Measurements from ENCODE around the gene F2RL1.
"Not testable (repeated sequence)": the region's sequence is repeated elsewhere in the genome, so short reads cannot be mapped to it uniquely, and the experiment has no call there.

Gene F2RL1
- 3.0 reads per million, percentile 10 among the genes with 10 or more reads in this experiment for total RNA-seq

- DNase-seq = peak; percentile 35
Observed at GRCh38 chr5:76818844-76819831, at the start of gene F2RL1. TSS of gene F2RL1 (plus strand) at chr5:76819030. CDS start at chr5:76819183, 153 bp downstream.

DNA sequence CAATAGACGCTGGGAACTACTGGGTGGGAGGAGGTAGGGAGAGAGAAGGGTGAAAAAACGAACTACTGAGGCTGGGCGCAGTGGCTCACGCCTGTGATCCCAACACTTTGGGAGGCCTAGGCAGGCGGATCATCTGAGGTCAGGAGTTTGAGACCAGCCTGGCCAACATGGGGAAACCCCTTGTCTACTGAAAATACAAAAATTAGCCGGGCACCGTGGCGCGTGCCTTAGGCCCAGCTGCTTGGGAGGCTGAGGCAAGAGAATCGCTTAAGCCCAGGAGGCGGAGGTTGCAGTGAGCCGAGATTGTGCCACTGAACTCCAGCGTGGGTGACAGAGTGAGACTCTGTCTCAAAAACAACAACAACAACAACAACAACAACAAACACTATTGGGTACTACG is 47.8 kb upstream of the F2RL1 start:
- DNase-seq = not testable (repeated sequence)

GRCh38 chr5:76771705-76772405 is 47.0 kb upstream of the F2RL1 start:
- DNase-seq = no peak

GRCh38 chr5:76775921-76776320 is 42.9 kb upstream of the F2RL1 start:
- DNase-seq = no peak

GRCh38 chr5:76776391-76776790 is 42.4 kb upstream of the F2RL1 start:
- DNase-seq = no peak

DNA sequence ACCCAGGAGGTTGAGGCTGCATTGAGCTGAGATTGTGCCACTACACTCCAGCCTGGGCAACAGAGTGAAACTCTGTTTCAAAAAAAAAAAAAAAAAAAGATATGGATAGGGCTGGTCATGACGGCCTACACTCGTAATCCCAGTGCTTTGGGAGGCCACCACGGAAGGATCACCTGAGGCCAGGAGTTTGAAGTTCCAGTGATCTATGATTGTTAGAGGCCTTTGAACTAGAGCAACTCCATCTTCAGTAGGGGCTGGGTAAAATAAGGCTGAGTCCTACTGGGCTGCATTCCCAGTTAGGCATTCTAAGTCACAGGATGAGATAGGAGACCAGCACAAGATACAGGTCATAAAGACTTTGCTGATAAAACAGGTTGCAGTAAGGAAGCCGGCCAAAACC is 38.2 kb upstream of the F2RL1 start:
- DNase-seq = not testable (repeated sequence)

DNA sequence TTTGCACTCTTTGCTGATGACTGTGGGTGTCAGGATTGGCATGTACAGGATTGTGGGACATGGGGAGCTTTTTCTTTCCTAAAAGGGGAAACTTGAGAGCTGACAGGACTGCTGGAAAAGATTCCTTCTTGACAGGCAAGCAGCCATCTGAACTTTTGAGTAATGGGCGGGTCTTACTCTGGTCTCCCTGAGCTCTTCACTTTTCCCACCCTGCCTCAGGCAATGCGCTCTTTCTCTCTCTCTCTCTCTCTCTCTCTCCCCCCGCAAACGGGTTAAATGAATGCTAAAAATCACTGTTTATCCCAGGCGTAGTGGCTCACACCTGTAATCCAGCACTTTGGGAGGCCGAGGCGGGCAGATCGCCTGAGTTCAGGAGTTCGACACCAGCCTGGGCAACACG is 37.1 kb upstream of the F2RL1 start:
- no peak for DNase-seq

- no peak for DNase-seq
Observed at GRCh38 chr5:76782444-76782843, 36.4 kb upstream of the F2RL1 start.

GRCh38 chr5:76787237-76787636 is 31.6 kb upstream of the F2RL1 start:
- DNase-seq = no peak

GRCh38 chr5:76788362-76788761 is 30.5 kb upstream of the F2RL1 start:
- DNase-seq = no peak

- DNase-seq = not testable (repeated sequence)
Observed at GRCh38 chr5:76789275-76789674, 29.6 kb upstream of the F2RL1 start.

DNA sequence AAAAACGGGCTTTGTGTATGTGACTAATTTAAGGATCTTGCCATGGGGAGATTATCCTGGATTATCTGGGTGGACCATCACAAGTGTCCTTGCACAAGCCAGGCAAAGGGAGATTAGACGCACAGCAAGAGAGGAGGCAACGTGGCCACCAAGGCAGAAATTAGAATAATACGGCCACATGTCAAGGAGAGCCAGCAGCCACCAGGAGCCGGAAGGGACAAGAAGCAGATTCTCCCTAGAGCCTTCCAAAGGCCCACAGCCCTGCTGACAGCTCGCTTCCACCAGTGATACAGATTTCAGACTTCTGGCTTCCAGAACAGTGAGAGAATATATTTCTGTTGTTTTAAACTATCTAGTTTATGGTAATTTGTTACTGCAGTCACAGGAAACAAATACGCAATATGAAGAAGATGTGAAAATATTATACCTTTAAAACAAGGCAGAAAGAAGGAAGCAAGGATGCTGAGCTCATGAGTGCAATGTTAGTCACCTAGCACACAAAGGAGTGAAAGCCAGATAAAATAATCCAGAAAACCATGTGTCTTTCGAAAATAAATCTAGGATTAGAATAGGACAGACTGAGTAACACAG is 28.7 kb upstream of the F2RL1 start:
- no peak for DNase-seq

DNA sequence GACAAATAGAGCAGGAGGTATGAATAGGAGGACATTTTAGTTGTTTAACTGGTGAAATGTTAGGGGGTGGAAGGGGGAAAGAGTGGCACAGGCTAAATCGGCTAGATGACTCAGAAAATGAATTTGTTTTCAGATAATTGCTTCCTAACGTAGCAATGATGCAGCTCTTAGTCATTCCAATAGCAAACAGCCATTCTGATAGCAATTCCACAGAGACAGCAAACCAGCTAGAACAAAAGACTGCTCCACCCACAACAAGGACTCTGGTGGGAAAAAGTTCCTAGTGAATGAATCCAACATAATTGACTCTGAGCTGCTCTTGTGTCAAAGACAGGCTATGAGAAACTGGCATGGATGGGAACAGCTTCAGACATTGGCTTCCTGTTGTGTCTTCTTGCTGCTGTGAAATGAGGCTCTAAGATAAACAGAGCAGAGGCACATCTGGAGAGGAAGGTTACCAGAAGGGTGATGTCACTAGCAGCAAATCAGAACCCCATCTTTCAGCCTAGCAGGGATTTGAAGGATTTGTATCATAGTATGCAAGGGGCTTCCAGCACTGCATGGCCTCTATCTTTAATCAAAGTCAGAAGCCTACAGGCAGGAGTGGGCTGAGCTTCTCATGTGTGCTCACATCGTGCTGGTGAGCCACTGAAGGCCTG is 28.1 kb upstream of the F2RL1 start:
- no peak for DNase-seq

DNA sequence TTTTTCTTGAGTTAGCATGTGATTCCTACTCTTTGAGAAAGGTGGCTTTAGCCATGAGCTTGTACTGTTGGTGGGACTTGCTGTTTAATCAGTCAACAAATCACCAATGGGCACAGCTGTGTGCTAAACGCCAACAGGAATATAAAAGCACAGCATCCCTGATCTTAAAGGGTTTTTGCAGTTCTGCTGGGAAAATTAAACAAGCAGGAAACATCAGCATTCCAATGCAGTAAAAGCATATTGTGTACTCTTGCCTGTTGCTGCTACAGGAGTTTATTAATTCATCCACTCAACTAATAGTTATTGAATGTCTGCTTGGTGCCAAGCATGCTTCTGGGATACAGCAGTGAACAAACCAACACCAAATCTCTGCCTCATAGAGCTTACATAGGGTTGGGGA is 27.4 kb upstream of the F2RL1 start:
- no peak for DNase-seq

DNA sequence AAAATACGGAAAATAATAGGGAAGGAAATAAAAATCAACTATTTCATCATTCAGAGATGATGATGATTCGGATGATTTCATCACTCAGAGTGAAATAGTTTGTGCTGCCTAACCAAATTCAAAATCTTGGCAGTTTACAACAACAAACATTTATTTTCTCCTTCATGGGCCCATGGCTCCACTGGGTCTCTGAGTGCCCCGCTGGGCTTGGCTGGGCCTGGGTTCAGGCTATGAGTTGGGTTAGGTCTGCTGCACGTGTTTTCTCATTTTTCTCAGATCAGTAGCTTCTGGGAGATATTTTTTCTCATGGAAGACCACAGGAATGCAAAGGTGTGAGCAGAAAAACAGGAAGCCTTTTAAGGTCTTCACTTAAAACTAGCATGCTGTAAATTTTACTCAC is 24.0 kb upstream of the F2RL1 start:
- DNase-seq = no peak

- DNase-seq = no peak
Observed at GRCh38 chr5:76799588-76799987, 19.2 kb upstream of the F2RL1 start.

- no peak for DNase-seq
Observed at GRCh38 chr5:76800579-76800978, 18.3 kb upstream of the F2RL1 start.

DNA sequence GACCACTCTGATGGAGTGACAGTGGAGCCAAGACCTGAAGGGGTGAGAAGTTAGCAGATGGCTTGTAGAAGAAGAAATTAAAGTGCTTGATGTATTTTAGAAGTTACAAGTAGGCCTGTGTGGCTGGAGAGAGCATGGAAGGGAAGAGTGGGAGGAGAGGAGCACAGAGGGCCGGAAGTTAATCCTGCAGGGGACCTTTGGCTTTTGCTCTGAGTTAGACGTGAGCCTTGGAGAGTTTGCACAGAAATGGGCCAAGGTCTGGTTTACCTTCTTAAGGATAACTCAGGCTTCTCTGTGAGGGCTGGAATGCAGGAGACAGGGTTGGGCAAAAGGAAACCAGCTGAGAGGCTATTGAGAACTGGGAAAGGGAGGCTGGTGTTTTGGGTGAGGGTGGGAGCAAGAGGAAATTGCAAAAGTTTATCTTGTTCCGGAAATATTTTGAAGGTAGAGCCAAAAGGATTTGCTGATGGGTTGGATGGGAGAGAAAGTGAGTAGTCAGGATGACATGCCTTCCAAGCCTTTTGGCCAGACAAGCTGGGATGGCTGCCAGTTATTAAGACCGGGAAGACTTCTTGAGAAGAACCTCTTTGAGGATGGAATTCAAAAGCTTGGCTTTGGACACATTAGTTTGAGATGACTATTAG is 17.5 kb upstream of the F2RL1 start:
- no peak for DNase-seq

GRCh38 chr5:76801803-76802195 is 17.0 kb upstream of the F2RL1 start:
- no peak for DNase-seq

DNA sequence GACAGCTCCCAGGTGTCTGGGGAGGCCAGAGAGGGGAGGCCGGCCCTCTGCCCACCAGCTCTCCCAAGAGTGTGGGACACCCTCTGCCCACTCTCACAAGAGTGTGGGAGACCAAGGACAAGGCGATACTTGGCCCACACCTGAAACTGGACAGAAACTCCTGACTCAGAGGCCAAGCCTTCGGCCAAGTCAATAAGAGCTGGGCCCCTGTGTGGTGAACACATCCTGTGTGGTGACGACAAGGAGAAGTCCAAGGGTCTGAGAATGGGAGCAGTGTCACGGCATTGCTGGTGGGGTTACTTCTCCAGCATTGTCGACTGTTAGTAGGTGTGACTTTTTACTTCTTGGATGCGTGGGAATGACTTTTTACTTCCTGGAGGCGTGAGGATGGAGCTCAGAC is 14.6 kb upstream of the F2RL1 start:
- no peak for DNase-seq

DNA sequence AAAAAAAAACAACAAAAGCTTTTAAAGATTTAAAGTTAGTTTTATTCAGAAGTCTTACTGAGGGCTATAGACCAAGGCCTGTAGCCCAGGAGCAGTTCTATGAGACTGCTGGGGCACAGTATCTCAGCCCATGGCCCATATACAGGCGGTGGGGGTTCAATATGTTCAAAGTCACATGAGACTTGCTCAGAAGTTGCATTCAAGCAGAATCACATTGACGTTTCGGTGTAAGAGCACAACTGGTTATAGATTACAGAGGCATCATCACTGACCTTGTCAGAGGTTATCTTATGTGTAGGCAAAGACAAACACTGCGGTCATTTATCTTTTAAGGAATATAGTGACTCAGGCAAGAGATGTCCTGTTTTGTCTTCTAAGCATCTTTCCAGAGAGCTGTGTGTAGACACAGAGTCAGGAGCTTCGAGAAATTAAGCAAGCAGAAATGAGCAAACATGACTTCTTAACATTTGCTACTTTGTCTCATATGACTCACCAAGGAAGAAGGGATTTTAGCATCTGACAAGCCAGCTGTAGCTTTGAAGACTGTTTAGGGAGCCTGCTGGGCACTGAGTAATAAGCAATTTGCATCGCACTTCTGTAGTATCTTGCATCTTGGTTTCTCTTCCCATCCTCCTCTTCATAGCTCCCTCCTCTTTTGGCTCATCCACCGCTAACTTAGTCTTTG is 12.9 kb upstream of the F2RL1 start:
- DNase-seq = no peak

GRCh38 chr5:76807296-76807695 is 11.5 kb upstream of the F2RL1 start:
- no peak for DNase-seq

Data from effector CD4-positive, alpha-beta T cell (primary cell).